ENCODE measurements around the gene PLBD1. TPM values are rescaled to one million over a fixed set of nuclear protein-coding genes. Genes with fewer than 3 reads are reported as not detected.

Gene PLBD1
- total RNA-seq, 2 experiments from 2014 or later, result 0.95 to 1.3 TPM

DNA sequence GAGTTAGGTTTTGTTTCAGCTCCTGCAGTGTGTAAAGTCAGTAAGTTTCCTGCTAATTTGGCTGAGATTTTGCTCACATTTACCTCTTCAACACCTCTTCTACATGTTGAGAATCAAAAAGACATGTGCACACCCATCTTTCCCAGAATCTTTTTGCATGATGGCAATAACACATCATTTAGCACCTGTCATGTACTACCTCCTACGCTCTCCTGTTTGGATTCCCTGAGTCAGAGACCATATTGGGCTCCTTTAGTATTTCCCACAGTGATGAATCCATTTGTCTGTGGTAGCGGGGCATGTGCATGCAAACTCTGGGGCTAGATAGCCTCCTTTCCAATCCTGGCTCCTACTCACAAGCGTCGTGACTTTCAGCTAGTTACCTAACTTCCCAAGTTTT lies 20.1 kb downstream of the PLBD1 start:
- Mint-ChIP-seq H3K27ac (no peak overlapping the region), H3K27me3 (peaks cover 9% of the 10 kb centered on the region), H3K4me3 (no peak overlapping the region), H3K9me3 (no peaks in the 10 kb centered on the region), H3K4me1 (ENCODE audit: low read depth) (no peaks in the 10 kb centered on the region), H3K36me3 (ENCODE audit: low read depth) (no peaks in the 10 kb centered on the region)
- TF ChIP-seq CTCF (IDR thresholded peaks at IDR 0.05), result no peak
- POLR2A ChIA-PET, result no interaction called here
- Histone ChIP-seq H3K27ac (ENCODE audit: low read depth in 1 of 2, low read length in 2 of 2) (no peak overlapping the region), H3K4me3 (ENCODE audit: low read length) (no peak overlapping the region), H3K9me3 (ENCODE audit: control insufficient read depth in 1 of 2, insufficient read depth in 1 of 2, low read length in 2 of 2) (no peaks in the 10 kb centered on the region), H3K27me3 (ENCODE audit: control insufficient read depth in 1 of 2, insufficient read depth in 2 of 2, low read length in 2 of 2) (no peaks in the 10 kb centered on the region), H3K36me3 (ENCODE audit: insufficient read depth, low read length) (no peaks in the 10 kb centered on the region), H3K4me1 (ENCODE audit: insufficient read depth, low read length) (no peaks in the 10 kb centered on the region)
- DNase-seq (no peak), ATAC-seq (ENCODE audit: poor library complexity) (no peak)
- intact Hi-C loops (cut with DNase I, micrococcal nuclease), result no loop called here
- CTCF ChIA-PET, result no interaction called here

- no peaks in the 10 kb centered on the region for H3K4me1 Mint-ChIP-seq (ENCODE audit: low read depth)
- DNase-seq (no peak), ATAC-seq (ENCODE audit: poor library complexity) (no peak)
- H3K27me3 Mint-ChIP-seq, result peaks cover 9% of the 10 kb centered on the region
- no peak overlapping the region for H3K4me3 Mint-ChIP-seq
- Histone ChIP-seq H3K9me3 (ENCODE audit: control insufficient read depth in 1 of 2, insufficient read depth in 1 of 2, low read length in 2 of 2) (no peaks in the 10 kb centered on the region), H3K4me1 (ENCODE audit: insufficient read depth, low read length) (no peaks in the 10 kb centered on the region), H3K4me3 (ENCODE audit: low read length) (no peak overlapping the region), H3K27me3 (ENCODE audit: control insufficient read depth in 1 of 2, insufficient read depth in 2 of 2, low read length in 2 of 2) (no peaks in the 10 kb centered on the region), H3K27ac (ENCODE audit: low read depth in 1 of 2, low read length in 2 of 2) (no peak overlapping the region), H3K36me3 (ENCODE audit: insufficient read depth, low read length) (no peaks in the 10 kb centered on the region)
- no peak for TF ChIP-seq CTCF (IDR thresholded peaks at IDR 0.05)
- no peaks in the 10 kb centered on the region for H3K36me3 Mint-ChIP-seq (ENCODE audit: low read depth)
- ChIA-PET CTCF (no interaction called here), POLR2A (no interaction called here)
- no peak overlapping the region for H3K27ac Mint-ChIP-seq
- intact Hi-C loops (cut with DNase I, micrococcal nuclease), result no loop called here
- H3K9me3 Mint-ChIP-seq, result no peaks in the 10 kb centered on the region
Measured at GRCh38 chr12:14545144-14546124, 22.2 kb downstream of the PLBD1 start.

- Mint-ChIP-seq H3K9me3 (no peaks in the 10 kb centered on the region), H3K4me1 (ENCODE audit: low read depth) (no peaks in the 10 kb centered on the region), H3K27ac (no peak overlapping the region), H3K4me3 (no peak overlapping the region), H3K27me3 (peaks cover 4% of the 10 kb centered on the region), H3K36me3 (ENCODE audit: low read depth) (no peaks in the 10 kb centered on the region)
- ATAC-seq (ENCODE audit: poor library complexity), result no peak
- Histone ChIP-seq H3K27ac (ENCODE audit: low read depth in 1 of 2, low read length in 2 of 2) (no peak overlapping the region), H3K4me3 (ENCODE audit: low read length) (no peak overlapping the region), H3K9me3 (ENCODE audit: control insufficient read depth in 1 of 2, insufficient read depth in 1 of 2, low read length in 2 of 2) (no peaks in the 10 kb centered on the region), H3K27me3 (ENCODE audit: control insufficient read depth in 1 of 2, insufficient read depth in 2 of 2, low read length in 2 of 2) (no peaks in the 10 kb centered on the region), H3K4me1 (ENCODE audit: insufficient read depth, low read length) (no peaks in the 10 kb centered on the region), H3K36me3 (ENCODE audit: insufficient read depth, low read length) (no peaks in the 10 kb centered on the region)
- CTCF ChIA-PET, result interaction anchor here (0.7 kb wide), 1 partner anchor 21 kb away, joined by 3 read pairs; no protein-coding TSS in a partner anchor
- intact Hi-C loops (cut with DNase I, micrococcal nuclease), result no loop called here
- DNase-seq, result no peak
- POLR2A ChIA-PET, result no interaction called here
- TF ChIP-seq CTCF (IDR thresholded peaks at IDR 0.05), result no peak
Measured at GRCh38 chr12:14540801-14541462, 26.8 kb downstream of the PLBD1 start.

Data from CD4-positive, alpha-beta T cell (primary cell).